ENCODE measurements around the gene SLAMF6.
"Not testable (repeated sequence)": the region's sequence is repeated elsewhere in the genome, so short reads cannot be mapped to it uniquely, and the experiment has no call there.

Gene SLAMF6

DNA sequence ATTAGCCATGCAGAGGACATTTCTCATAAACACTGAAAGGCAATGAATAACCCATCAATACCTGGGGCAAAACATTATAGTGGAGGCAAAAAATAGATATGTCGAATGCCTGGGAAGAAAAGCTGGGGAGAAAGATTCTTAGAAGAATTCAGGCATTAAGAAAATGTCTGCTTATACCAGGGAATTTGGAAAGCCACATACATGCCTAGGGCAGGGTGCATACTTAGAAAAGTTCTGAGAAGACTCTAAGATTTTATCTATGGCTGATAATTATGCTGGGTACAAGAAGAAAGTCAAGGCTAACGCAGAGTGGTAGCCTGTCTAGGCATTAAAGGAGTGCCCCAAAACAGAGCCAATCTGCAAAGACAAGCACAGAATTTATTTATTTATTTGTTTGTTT is 18.4 kb downstream of the SLAMF6 start:
- no peak for DNase-seq (ENCODE audit: low read depth)

DNA sequence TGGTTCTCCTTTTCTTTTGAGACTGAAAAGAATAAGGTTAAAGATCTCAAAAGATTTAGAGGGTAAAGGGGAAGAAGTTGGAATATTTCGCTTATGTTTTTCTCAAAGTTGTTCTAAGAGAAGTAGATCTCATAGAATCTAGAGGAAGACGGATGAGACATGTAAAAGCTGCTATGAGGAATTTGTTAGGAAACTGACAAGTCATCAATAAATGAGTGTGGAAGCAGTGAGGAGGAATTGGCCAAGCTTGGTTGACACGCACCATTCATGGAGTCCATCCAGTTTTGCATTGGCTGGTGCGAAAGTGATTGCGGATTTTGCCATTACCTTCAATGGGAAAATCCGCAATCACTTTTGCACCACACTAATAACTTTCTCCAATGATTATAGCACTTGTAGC is 20.0 kb downstream of the SLAMF6 start:
- no peak for DNase-seq (ENCODE audit: low read depth)

DNA sequence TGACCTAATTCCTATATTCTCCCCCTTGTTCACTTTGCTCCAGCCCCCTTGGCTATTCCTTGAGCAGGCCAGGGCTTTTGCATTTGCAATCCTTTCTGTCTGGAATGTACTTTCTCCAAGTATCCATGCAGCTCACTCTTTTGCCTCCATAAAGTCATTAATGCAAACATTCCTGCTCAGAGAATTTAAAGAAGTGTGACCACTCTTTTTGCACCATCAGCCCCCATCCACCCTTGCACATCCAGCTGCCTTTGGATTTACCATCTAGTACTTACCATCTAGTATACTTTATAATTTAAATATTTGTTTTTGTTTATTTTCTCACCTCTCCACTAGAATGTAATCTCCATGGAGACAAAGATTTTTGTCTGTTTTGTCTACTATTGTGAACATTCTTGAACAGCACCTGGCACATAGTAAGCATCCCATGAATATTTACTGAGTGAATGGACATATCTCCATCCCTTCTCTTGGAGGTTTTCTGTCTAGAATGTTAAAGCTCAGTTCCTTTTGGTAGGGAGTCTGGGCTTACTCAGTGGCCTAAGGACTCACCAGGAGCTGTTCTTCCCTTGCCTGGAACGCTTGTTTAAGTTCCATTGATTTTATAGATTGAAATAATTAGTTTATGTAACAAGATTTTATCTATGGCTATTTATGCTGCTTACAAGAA is 22.6 kb downstream of the SLAMF6 start:
- no peak for DNase-seq (ENCODE audit: low read depth)

DNA sequence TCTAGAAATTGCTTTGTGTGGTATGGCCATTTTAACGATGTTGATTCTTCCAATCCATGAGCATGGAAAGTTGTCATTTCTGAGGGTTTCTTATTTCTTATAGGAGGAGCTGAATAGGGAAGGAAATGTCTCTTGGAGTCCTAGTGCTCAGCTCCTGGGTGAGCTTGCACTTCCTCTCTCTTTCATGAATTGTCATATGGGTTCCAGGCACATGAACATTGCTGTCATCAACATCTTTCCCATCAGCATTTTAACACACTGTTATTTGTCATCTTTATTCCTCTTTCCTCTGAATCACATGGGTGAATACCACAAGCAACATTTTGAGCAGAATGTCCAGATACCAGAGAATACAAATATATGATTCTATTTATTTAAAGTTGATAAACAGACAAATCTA is 23.4 kb downstream of the SLAMF6 start:
- DNase-seq (ENCODE audit: low read depth), result no peak

DNA sequence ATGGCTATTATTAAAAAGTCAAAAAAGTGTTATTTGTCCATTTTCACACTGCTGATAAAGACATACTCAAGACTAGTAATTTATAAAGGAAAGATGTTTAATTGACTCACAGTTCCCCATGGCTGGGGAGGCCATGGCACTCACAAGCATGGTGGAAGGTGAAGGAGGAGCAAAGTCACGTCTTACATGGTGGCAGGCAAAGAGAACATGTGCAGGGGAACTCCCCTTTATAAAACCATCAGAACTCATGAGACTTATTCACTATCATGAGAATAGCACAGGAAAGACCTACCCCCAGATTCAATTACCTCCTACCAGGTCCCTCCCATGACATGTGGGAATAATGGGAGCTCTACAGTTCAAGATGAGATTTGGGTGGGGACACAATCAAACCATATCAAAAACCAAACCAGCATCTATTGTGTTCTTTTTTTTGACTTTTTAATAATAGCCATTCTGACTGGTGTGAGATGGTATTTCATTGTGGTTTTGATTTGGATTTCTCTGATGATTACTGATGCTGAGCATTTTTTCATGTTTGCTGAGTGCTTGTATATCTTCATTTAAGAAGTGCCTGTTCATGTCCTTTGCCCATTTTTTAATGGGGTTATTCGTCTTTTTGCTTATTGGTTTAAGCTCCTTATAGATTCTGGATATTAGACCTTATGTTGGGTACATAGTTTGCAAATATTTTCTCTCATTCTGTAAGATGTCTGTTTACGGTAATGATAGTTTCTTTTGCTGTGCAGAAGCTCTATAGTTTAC is 24.6 kb downstream of the SLAMF6 start:
- DNase-seq (ENCODE audit: low read depth), result not testable (repeated sequence)

DNA sequence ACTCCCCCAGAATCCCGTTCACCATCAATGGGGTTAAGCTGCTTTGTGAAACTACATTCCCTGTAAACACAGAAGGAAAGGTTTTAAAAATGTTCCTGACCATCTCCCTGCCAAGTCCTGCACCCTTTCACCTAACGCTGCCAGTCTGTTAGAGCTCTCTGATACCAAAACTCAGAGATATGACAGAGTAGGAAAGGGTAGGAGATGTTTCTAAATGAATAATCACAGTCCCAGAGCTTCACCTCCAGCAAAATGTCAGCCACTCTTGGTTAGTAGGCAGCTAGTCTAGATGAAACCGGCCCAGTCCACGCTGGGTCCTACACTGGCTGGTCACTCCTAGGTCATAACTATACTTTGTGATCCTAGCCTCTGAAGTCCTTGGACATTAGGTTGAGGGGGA is 26.7 kb downstream of the SLAMF6 start:
- no peak for DNase-seq (ENCODE audit: low read depth)

DNA sequence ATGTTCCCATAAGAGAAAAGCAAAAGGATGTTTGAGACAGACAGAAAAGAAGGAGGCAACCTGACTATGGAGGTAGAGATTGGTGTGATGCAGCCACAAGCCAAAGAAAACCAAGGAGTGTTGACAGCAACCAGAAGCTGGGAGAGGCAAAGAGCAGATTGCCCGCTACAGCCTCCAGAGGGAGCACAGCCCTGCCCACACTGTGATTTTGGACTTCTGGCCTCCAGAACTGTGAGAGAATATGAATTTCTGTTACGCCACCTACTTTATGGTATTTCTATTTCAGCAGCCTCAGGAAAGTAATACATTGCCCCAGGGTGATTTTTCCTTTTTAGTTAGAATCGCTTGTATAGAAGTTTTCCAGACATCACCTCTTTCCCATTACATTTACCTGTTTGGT is 28.4 kb downstream of the SLAMF6 start:
- DNase-seq (ENCODE audit: low read depth), result no peak

DNA sequence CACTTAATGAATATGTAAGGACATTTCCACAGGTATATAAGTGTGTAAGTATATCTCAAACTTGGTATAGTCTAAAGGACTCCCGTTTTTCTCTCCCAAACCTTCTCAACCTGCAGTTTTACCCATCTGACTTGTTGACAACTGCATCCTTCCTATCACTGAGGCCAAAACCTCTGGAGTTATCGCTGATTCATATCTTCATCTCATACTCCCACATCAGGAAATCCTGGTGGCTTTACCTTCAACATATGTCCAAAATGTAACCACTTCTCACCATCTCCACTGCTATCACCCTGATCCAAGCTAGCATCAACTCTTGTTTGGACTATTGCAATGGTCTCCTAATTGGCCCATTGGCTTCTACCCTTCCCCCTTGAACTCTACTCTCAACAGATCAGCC is 30.4 kb downstream of the SLAMF6 start:
- DNase-seq (ENCODE audit: low read depth), result no peak

DNA sequence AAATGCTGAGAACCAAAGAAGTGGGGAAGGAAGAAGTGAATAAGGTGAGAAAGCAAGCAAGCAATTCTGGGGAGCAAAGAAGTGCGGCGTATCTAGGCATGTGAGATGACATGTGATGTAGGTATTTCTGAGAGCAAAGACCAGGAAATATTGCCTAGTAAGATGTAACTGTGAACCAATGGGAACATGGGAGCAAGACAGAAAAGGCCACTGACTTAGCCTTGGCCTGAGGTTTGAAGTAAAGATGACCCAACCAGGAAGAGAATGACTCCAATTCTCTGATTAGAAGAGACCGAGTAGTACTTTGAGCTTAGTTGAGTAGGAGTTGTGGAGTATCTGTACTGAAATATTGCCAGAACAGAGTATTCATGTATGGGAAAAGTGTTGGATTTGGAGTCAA is 31.1 kb downstream of the SLAMF6 start:
- DNase-seq (ENCODE audit: low read depth), result no peak

DNA sequence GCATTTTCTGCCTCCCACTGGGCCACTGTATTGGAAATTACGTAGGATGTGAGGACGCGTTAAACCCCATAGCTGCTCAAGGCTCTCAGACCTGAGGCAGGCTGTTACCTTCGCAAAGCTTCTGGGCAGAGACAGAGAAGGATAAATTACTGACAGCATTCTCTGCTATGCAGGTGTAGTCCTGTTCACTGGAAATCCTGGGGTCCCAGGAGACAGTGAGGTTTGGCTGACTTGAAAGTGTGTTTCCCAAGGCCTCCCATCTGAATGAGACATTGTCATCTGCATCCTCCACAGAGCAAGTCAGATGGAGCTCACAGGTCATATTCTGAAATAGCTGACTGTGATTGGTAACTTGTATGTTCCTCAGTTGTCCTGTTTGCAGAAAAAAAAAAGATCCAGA is 32.0 kb downstream of the SLAMF6 start:
- DNase-seq (ENCODE audit: low read depth), result no peak

DNA sequence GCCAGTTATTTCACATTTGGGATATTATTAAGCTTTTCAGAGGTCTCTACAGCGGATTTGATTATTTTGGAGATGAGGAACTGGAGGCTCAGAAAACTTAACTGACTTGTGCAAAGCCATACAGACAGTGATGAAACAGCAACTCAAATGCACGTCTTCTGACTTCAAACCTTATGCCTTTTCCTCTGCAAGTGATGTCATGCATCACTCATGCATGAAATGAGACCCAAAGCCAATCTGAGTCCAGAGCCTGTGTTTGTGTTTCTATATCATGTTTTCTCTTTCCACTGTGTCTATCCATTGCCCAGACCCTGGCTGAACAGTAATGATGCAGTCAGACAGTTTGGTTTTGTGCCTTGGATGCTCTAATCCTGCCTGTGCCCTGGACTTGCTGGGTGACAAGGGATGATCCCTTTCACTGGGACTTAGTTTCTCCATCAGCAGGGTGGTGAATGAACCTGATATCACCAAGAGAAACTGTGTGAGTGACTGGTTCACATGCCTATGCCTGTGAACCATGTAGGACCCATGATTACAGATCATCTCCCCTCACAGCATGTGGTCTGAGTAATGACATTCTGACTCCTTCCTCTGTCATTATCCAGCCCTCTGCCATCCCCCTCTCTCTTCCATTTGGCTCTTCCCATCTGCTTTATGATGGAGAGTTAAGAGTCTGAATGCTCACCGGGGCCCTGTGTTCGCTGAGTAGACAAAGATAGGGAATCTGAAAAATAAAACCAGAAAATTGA is 33.4 kb downstream of the SLAMF6 start:
- no peak for DNase-seq (ENCODE audit: low read depth)

DNA sequence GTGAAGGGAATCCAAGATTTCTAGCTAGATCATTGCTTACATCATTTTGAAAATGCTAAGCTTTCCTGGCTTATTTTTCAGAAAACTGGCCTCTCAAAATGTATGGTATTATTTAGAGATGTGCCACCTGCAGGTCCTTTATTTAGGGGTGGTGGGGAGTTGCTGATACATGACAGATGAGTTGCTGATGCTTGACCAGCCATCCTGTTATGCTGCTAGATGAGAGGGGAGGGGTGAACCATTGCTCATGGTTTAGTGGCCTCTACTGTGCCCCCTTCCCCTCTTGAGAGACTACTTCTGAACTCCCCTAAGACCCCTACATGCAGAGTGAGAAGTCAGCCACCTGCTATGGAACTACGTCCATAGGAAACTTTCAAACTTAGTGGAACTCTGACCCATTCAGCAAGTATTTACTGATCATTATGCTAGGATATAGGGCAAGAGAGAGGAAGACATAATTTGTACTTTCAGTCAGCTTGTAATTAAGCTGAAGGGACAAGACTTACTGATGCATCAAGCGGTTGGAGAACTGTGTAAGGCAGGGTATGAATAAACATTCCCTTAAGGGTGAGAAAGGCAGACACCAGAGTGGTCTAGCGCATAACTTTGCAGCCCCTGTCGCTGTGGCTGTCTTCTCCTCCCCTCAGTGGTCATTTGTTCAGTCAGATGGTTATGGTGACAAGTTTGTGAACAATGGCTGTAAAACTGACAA is 34.6 kb downstream of the SLAMF6 start:
- DNase-seq (ENCODE audit: low read depth), result no peak

DNA sequence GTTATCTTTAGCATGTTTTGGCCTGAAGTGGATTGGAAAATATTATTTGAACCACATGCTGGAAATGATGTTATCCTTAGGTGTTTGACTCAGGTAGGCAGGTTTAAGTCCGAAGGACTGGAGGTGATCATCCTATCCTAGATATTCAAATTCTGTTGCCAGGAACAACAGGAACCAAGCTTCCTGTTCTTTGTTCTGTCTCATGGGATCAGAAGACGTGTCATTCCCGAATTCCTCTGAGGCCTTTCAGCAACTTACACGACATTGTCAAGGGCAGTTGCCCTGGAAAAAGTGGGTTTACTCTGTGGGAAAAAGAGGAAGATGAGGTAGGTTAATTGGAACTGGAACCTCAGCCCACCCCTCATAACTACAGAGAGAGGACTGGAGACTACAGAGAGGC is 36.6 kb downstream of the SLAMF6 start:
- DNase-seq (ENCODE audit: low read depth), result no peak

DNA sequence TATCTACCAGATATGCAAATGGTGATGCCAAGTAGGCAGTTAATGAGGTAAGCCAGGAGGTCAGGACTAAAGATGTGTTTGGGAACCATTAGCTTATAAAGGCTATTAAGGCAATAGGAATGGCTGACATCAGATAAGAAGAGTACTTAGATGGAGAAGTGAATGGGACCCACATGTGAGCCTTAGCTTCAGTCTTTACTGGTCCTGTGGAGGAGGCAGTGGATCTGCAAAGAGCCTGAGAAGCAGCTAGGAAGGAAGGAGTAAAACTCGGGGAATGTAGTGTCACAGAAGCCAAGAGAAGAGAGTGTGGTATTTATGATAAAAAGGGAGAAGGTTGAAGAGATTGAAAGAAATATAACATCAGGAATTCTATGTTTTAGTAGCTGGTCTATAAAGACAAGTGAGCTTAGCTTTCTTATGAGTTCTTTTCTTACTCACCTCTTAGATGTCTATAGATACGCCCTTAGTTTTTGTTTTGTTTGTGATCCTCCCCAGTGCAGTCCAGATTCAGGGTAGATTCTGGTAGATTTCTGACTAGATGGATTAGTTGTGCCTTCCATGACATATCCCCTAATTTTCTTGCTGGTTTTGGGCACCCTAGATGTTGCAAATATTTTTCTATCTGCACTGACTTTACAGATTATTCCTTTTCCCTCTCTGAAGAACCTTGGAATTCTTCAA is 39.4 kb downstream of the SLAMF6 start:
- no peak for DNase-seq (ENCODE audit: low read depth)

DNA sequence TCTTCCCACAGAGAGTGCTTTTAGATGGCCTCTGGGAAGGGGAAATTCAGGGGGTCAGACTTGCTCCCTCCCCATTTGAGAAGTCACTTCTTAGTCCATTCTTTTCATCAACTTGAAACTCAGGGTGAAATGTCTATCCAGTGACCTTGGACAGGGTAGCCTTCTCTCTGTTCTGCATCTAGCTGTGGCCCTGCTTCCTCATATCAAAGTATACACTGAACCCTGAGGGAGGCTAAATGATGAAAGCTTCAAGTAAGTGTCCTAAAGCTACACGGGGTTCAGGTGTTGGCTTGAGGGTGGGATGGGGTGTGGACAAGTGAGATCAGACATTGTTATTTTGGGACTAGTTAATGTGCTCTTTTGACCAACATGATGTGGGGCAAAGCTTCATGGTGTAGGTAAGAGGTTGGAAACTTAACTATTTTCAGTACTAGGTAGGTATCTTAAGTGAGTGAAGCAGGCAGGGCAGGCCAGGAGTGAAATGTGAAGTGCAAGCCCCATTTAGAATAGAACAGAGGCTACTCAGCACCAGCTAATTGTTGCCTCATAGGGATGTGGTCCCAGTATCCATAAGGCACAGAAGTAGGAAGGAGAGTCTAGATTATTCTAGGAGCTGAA is 41.0 kb downstream of the SLAMF6 start:
- DNase-seq (ENCODE audit: low read depth), result no peak

DNA sequence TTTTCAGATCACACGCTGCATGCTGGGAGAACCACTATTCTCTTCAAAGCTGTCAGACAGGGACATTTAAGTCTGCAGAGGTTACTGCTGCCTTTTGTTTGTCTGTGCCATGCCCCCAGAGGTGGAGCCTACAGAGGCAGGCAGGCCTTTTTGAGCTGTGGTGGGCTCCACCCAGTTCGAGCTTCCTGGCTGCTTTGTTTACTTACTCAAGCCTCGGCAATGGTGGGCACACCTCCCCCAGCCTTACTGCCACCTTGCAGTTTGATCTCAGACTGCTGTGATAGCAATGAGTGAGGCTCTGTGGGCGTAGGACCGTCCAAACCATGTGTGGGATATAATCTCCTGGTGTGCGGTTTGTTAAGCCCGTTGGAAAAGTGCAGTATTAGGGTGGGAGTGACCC is 42.3 kb downstream of the SLAMF6 start:
- not testable (repeated sequence) for DNase-seq (ENCODE audit: low read depth)

DNA sequence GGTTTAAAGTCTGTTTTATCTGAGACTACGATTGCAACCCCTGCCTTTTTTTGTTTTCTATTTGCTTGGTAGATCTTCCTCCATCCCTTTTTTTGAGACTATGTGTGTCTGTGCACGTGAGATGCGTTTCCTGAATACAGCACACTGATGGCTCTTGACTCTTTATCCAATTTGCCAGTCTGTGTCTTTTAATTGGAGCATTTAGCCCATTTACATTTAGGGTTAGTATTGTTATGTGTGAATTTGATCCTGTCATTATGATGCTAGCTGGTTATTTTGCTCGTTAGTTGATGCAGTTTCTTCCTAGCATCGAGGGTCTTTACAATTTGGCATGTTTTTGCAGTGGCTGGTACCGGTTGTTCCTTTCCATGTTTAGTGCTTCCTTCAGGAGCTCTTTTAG is 44.0 kb downstream of the SLAMF6 start:
- not testable (repeated sequence) for DNase-seq (ENCODE audit: low read depth)

DNA sequence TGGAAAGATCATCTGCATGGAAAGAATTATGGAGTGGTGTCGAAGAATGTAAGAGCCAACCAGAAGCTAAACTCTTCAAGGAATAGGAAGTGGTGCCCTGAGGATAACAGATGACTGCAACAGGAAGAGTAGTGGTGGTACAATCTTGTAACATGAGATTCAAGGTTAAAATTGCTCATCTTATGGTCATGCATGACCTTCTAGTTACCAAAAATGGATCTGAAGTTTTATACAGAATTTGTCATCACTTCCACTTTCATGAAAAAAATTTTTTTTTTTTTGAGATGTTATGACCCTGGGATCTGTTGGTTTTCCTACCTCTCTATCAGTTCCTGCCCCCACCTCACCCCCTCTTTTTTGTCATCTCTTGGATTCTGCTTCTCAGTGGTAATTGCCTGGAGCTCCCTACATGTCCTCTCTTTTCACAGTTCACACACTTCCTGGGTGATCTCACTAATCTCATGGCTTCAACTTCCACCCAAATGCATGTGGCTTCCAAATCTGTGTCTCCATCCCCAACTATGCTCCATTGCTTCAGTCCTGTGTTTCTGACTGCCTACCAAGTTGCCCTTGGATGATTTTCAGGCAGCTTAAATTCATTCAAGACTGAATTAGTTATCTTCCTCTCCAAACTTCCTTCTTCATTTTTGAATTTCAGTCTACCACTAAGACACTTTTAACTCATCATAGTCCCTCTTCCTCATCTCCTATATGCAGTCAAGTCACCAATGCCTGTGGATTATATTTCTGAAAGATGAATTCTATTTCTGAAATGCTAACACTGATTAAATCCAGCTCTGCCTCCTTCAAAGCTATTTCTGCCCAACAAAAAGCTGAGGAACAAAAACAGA is 48.4 kb downstream of the SLAMF6 start:
- DNase-seq (ENCODE audit: low read depth), result no peak

DNA sequence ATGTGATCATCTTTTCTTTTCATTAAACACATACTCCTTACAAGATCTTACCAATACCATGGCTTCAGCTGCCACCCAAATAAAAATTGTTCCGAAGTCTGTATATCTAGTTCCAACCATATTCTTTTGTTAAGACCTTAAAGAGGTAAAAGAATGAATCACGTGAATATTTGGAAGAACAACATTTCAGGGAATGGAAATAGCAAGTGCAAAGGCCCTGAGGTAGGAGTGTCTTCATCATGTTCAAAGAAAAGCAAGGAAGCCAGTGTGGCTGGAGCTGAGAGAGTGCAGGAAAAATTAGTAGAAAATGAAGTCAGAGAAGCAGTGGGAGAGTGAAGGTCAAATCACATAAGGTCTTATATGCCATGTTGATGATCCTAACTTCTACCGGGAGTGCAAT is 50.9 kb downstream of the SLAMF6 start:
- no peak for DNase-seq (ENCODE audit: low read depth)

DNA sequence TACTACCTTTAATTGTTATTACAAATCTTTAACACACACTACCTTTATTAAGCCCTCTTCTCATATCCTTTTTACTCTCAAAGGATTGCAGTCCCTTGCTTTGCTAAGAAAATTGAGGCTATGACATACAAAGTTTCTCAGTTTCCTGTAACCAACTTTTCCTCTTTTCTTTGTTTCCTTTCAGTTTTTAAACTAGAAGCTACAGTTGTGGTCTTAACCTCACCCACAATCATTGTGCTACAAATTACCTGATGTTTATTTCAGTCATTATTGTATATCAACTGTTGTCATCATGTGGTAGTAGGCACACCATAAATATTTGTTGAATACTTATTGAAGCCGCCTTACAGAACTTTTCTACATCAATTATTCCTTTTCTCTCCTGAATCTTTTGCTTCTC is 51.8 kb downstream of the SLAMF6 start:
- DNase-seq (ENCODE audit: low read depth), result no peak

DNA sequence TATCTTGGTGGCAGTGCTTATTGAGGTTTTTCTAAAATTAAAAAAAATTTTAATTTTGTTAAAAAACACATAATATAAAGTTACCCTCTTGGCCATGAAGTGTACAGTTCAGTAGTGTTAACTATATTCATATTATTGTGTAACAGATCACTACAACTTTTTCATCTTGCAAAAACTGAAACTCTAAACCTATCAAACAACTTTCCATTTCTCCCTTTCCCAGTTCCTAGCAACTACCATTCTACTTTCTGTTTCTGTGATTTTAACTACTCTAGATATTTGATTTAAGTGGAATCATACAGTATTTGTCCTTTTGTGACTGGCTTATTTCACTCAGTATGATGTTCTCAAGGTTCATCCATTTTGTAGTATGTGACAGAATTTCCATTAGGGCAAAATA is 55.5 kb downstream of the SLAMF6 start:
- no peak for DNase-seq (ENCODE audit: low read depth)

Data from activated T-helper 9 cell treated with anti-CD3 and anti-CD28 coated beads, Interleukin-2, amount 50 U/mL, for 16 hours (primary cell).